GM10266 (cell line): ENCODE results near the gene NUTF2.
"Not testable (repeated sequence)": the region's sequence is repeated elsewhere in the genome, so short reads cannot be mapped to it uniquely, and the experiment has no call there.

ENCODE experiments used
- DNase-seq: peaks from one replicate; pipeline ENCODE4 v3.0.0; 2012; ENCODE audit errors: extremely low spot score
- TF ChIP-seq, protein P1 (sequence below): IDR thresholded peaks from 2 replicates; pipeline ENCODE4 v1.5.1; 2012; ENCODE audit warnings: mild to moderate bottlenecking, low read depth; ENCODE audit not compliant: control insufficient read depth, insufficient read depth; ENCODE audit errors: missing control alignments

NUTF2 gene

DNA sequence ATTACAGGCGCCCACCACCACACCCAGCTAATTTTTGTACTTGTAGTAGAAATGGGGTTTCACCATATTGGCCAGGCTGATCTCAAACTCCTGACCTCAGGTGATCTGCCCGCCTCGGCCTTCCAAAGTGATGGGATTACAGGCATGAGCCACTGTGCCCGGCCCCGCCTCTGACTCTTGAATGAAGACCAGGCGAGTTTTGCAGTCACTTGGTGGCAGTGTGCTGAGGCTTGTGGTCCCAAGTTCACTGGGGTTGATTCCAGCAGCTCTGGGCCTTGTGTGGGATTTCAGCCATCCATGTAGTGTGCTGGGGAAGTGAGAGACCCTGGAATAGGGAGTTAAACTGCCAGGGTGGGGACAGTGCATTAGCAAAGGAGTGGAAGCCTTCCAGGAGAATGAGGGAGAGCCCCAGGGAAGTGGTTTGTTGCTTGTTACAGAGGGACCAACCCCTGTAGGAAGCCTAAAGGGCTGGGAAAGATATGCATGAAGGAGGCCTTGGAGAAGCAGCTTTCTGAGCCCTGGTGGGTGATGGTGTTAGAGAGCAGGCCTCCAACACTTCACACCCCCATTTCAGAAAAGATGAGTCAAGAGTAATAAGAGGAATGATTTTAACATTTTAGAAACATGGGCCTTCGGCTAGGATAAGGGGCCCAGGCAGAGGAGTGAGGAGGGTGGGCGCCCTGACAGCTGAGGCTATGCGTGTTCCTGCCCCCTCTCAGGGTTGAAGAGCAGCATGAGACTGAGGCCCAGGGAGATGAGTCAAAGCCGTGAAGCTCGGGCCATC lies 60.9 kb downstream of the NUTF2 start:
- DNase-seq, result no peak
- TF ChIP-seq, protein P1, sequence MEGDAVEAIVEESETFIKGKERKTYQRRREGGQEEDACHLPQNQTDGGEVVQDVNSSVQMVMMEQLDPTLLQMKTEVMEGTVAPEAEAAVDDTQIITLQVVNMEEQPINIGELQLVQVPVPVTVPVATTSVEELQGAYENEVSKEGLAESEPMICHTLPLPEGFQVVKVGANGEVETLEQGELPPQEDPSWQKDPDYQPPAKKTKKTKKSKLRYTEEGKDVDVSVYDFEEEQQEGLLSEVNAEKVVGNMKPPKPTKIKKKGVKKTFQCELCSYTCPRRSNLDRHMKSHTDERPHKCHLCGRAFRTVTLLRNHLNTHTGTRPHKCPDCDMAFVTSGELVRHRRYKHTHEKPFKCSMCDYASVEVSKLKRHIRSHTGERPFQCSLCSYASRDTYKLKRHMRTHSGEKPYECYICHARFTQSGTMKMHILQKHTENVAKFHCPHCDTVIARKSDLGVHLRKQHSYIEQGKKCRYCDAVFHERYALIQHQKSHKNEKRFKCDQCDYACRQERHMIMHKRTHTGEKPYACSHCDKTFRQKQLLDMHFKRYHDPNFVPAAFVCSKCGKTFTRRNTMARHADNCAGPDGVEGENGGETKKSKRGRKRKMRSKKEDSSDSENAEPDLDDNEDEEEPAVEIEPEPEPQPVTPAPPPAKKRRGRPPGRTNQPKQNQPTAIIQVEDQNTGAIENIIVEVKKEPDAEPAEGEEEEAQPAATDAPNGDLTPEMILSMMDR, result no peak

DNA sequence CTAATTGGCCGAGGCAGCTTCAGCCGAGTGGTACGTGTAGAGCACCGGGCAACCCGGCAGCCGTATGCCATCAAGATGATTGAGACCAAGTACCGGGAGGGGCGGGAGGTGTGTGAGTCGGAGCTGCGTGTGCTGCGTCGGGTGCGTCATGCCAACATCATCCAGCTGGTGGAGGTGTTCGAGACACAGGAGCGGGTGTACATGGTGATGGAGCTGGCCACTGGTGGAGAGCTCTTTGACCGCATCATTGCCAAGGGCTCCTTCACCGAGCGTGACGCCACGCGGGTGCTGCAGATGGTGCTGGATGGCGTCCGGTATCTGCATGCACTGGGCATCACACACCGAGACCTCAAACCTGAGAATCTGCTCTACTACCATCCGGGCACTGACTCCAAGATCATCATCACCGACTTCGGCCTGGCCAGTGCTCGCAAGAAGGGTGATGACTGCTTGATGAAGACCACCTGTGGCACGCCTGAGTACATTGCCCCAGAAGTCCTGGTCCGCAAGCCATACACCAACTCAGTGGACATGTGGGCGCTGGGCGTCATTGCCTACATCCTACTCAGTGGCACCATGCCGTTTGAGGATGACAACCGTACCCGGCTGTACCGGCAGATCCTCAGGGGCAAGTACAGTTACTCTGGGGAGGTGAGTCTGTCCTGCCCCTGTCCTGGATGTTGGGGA lies 62.5 kb downstream of the NUTF2 start:
- no peak for DNase-seq
- TF ChIP-seq, protein P1, result no peak

DNA sequence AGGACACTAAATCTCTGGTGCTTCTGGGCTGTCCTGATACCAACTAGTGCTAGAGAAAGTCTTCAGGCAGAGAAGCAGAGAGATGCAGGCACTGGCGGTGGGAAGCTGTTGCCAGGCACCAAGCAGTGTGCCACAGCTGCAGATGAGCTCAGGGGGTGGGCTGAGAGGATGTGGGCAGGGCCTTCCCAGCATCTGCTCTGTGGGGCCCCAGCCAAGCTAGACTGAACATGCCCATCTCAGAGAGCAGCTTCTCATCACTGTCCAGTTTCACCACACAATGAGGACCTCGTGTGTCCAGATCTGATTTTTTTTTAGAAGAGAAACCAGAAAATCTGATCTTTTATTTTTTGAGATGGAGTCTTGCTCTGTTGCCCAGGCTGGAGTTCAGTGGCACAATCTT lies 63.4 kb downstream of the NUTF2 start:
- DNase-seq, result no peak

DNA sequence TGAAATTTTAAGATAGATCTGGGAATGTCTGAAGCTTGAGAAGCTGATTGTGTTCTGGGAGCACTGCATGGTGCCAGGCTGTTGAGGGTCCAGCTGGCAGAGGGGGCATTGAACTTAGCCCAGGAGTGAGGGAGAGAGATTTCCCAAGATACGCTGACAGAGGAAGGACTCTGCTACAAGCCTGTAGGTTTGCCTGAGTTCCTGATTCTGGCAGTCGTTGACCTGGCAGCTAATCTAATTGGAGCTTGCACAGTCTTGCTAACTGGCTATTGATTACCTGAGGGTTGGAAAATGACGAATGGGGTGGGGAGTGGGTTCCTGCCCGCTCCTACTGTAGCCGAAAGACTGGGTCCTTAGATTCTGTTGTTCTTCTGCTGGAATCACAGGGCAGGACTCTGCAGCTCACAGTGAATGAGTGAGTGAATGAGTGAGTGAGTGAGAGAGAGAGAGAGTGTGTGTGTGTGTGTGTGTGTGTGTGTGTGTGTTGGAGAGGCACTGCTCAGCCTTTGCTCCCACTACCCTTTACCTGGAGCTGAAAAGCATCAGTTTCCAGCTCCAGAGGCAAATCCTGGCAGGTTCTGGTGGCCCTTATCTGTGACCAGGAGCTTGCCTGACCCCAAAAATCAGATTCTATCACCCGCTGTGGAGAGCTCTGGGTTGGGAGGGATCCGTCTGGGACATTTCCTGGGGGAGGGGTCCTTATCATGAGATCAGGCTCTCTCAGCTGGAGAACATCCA lies 68.2 kb downstream of the NUTF2 start:
- TF ChIP-seq, protein P1, result no peak
- DNase-seq, result no peak

More for the DNA sequence above, 63.4 kb downstream of the NUTF2 start:
- TF ChIP-seq, protein P1, result no peak

DNA sequence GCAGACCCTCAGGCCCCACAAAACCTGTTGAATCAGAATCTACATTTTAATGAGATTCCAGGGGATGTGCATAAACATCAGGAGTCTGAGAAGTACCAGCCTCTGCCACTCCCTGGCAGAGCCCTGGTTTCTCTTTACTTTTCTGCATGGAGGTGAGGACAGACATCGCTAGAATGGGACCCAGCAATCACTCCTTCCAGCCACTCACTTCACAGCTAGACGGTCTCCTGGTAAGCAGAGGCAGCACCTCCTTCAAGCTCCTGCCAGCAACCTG lies 68.7 kb downstream of the NUTF2 start:
- DNase-seq, result not testable (repeated sequence)

DNA sequence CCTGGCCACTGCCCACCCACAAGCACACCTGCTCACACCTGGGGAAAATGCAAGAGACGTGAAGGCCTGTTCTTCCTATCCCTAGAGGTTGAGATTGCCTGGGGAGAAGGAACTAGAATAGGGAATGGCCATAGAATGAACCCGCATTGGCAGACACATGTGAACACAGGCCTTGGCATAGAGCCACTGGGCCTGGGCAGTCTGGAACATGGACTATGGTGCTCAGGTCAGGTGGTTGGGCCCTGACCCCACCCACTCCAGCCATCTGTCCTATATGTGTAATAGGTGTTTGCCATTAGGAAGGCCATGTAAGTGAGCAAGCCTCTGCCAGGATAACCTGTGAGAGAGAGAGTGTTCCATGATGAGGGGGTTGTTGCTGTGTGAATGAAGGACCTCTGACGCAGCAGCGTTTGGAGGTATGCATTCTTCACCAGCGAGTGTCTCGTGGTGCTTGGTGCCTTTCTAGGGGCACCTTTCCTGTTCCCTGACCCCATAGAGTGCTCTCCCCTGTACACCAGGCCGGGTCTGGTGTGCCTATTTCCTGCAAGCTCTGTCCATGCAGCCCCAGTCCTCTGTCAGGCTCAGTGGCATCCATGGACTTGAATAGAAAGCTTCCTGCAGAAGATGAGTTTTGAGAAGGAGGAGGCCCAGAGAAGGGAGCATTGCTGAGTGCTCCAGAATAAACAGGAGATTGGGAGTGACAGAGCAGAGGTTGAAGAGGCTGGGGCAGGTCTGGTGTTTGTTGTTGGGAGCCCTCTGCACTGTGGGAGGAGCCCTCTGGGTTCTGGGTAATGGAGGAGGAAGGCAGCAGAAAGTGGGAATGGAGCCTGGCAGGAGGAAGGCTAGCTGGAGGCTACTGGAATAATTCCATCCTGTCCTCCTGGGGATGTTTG lies 69.3 kb downstream of the NUTF2 start:
- DNase-seq, result no peak
- TF ChIP-seq, protein P1, result no peak
